SK-N-SH treated with all-trans-retinoic acid at 6 μM for 48 hours (cell line): ENCODE results near the gene ALK.

ENCODE experiments used
- ATAC-seq: fragments of 200-7000 bp; cut with Tn5 transposase; 3 replicates; pipeline ENCODE4 v1.9.1; 2020; ENCODE audit warnings: mild to moderate bottlenecking, moderate library complexity
- ARNTL ChIP-seq: fragments of 450-650 bp; formaldehyde crosslinking; IDR thresholded peaks from 2 replicates; pipeline ENCODE4 v1.5.0; 2020; ENCODE audit warnings: low read depth, mild to moderate bottlenecking, moderate library complexity, borderline replicate concordance
- BACH2 ChIP-seq: fragments of 250-450 bp; sonication (Bioruptor Pico); IDR thresholded peaks from 2 replicates; pipeline ENCODE4 v1.9.0; 2021; ENCODE audit warnings: mild to moderate bottlenecking, borderline replicate concordance
- CSDC2 ChIP-seq: fragments of 250-450 bp; sonication (Bioruptor Pico); IDR thresholded peaks from 2 replicates; pipeline ENCODE4 v1.5.0; 2020; ENCODE audit warnings: mild to moderate bottlenecking, moderate library complexity
- ESRRG ChIP-seq: fragments of 250-450 bp; sonication (Bioruptor Pico); IDR thresholded peaks from 2 replicates; pipeline ENCODE4 v1.6.1; 2021; ENCODE audit warnings: mild to moderate bottlenecking
- GLIS3 ChIP-seq: fragments of 250-450 bp; sonication (Bioruptor Pico); IDR thresholded peaks from 2 replicates; pipeline ENCODE4 v1.5.0; 2020; ENCODE audit warnings: mild to moderate bottlenecking, moderate library complexity
- ISL1 ChIP-seq: fragments of 250-450 bp; sonication (Bioruptor Pico); IDR thresholded peaks from 2 replicates; pipeline ENCODE4 v2.1.2; 2022; ENCODE audit warnings: mild to moderate bottlenecking, moderate library complexity
- OSR1 ChIP-seq: fragments of 250-450 bp; sonication (Bioruptor Pico); IDR thresholded peaks from 2 replicates; pipeline ENCODE4 v1.8.0; 2022; ENCODE audit warnings: moderate library complexity, mild to moderate bottlenecking, inconsistent platforms
- PPARA ChIP-seq: fragments of 250-450 bp; sonication (Bioruptor Pico); IDR thresholded peaks from 2 replicates; pipeline ENCODE4 v1.5.0; 2020; ENCODE audit warnings: mild to moderate bottlenecking, borderline replicate concordance
- RARB ChIP-seq: fragments of 250-450 bp; sonication (Bioruptor Pico); IDR thresholded peaks from 2 replicates; pipeline ENCODE4 v1.8.0; 2021; ENCODE audit warnings: mild to moderate bottlenecking, moderate library complexity
- SNAI2 ChIP-seq: fragments of 250-450 bp; sonication (Bioruptor Pico); IDR thresholded peaks from 2 replicates; pipeline ENCODE4 v1.5.0; 2020; ENCODE audit warnings: mild to moderate bottlenecking, moderate library complexity
- TCF4 ChIP-seq: fragments of 250-450 bp; sonication (Bioruptor Pico); IDR thresholded peaks from 2 replicates; pipeline ENCODE4 v1.8.0; 2021; ENCODE audit warnings: mild to moderate bottlenecking, moderate library complexity, borderline replicate concordance
- TOX ChIP-seq: fragments of 250-450 bp; sonication (Bioruptor Pico); IDR thresholded peaks from 2 replicates; pipeline ENCODE4 v1.8.0; 2021; ENCODE audit warnings: mild to moderate bottlenecking, moderate library complexity, borderline replicate concordance
- ZC3H10 ChIP-seq: fragments of 250-450 bp; sonication (Bioruptor Pico); IDR thresholded peaks from 2 replicates; pipeline ENCODE4 v1.5.1; 2021; ENCODE audit warnings: mild to moderate bottlenecking, moderate library complexity
- ZFP3 ChIP-seq: fragments of 250-450 bp; sonication (Bioruptor Pico); IDR thresholded peaks from 2 replicates; pipeline ENCODE4 v1.5.0; 2020; ENCODE audit warnings: mild to moderate bottlenecking, moderate library complexity
- ZFP30 ChIP-seq: fragments of 450-650 bp; formaldehyde crosslinking; IDR thresholded peaks from 2 replicates; pipeline ENCODE4 v1.5.0; 2022; ENCODE audit warnings: mild to moderate bottlenecking, moderate library complexity
- ZNF565 ChIP-seq: fragments of 450-650 bp; formaldehyde crosslinking; conservative IDR thresholded peaks from 2 replicates; pipeline ENCODE4 v1.5.0; 2020; ENCODE audit warnings: low read depth, mild to moderate bottlenecking, moderate library complexity
- ZNF8 ChIP-seq: fragments of 450-650 bp; formaldehyde crosslinking; IDR thresholded peaks from 2 replicates; pipeline ENCODE4 v1.5.0; 2020; ENCODE audit warnings: mild to moderate bottlenecking, moderate library complexity
- TF ChIP-seq, protein P1 (sequence below): fragments of 250-450 bp; sonication (Bioruptor Pico); IDR thresholded peaks from 2 replicates; pipeline ENCODE4 v1.5.1; 2021; ENCODE audit warnings: mild to moderate bottlenecking, moderate library complexity
- TF ChIP-seq, protein P2 (sequence below): fragments of 250-450 bp; sonication (Bioruptor Pico); IDR thresholded peaks from 2 replicates; pipeline ENCODE4 v1.5.1; 2020; ENCODE audit warnings: low read depth, mild to moderate bottlenecking, moderate library complexity
- TF ChIP-seq, protein P3 (sequence below): fragments of 250-450 bp; sonication (Bioruptor Pico); IDR thresholded peaks from 2 replicates; pipeline ENCODE4 v1.8.0; 2021; ENCODE audit warnings: low read depth, mild to moderate bottlenecking, moderate library complexity, borderline replicate concordance
- TF ChIP-seq, protein P4 (sequence below): fragments of 250-450 bp; sonication (Bioruptor Pico); IDR thresholded peaks from 2 replicates; pipeline ENCODE4 v1.5.0; 2020; ENCODE audit warnings: mild to moderate bottlenecking, moderate library complexity

Gene ALK

DNA sequence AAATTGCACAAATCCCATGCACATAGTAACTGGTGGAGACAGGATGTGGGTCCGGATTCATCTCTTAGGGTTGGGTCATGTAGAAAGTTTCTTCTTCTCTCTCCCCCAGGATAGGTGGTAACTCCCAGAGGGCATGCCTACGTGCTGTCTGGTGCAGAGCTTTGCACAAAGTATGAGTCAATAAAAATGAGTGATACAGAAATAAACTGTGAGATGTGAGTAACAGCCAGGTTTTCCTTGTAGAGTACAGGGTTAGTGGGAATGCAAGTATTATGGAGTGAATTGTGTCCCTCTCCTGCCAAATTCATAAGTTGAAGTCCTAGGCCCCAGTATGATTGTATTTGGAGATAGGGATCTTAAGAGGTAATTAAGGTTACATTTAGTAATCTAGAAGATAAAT lies 289.4 kb downstream of the ALK start (continued):
- TF ChIP-seq, protein P1, sequence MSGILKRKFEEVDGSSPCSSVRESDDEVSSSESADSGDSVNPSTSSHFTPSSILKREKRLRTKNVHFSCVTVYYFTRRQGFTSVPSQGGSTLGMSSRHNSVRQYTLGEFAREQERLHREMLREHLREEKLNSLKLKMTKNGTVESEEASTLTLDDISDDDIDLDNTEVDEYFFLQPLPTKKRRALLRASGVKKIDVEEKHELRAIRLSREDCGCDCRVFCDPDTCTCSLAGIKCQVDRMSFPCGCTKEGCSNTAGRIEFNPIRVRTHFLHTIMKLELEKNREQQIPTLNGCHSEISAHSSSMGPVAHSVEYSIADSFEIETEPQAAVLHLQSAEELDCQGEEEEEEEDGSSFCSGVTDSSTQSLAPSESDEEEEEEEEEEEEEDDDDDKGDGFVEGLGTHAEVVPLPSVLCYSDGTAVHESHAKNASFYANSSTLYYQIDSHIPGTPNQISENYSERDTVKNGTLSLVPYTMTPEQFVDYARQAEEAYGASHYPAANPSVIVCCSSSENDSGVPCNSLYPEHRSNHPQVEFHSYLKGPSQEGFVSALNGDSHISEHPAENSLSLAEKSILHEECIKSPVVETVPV (CRISPR knock-in tag): no peak
- no peak for TF ChIP-seq OSR1
- TF ChIP-seq SNAI2 (CRISPR knock-in tag): no peak
- TF ChIP-seq ZFP30: no peak
- TF ChIP-seq, protein P2, sequence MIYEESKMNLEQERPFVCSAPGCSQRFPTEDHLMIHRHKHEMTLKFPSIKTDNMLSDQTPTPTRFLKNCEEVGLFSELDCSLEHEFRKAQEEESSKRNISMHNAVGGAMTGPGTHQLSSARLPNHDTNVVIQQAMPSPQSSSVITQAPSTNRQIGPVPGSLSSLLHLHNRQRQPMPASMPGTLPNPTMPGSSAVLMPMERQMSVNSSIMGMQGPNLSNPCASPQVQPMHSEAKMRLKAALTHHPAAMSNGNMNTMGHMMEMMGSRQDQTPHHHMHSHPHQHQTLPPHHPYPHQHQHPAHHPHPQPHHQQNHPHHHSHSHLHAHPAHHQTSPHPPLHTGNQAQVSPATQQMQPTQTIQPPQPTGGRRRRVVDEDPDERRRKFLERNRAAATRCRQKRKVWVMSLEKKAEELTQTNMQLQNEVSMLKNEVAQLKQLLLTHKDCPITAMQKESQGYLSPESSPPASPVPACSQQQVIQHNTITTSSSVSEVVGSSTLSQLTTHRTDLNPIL (CRISPR knock-in tag): no peak
- no peak for TF ChIP-seq BACH2 (CRISPR knock-in tag)
- no peak for TF ChIP-seq TCF4
- no peak for TF ChIP-seq ISL1
- no peak for TF ChIP-seq ZFP3 (CRISPR knock-in tag)
- TF ChIP-seq ARNTL (CRISPR knock-in tag): no peak
- TF ChIP-seq TOX: no peak
- no peak for TF ChIP-seq ZNF565 (CRISPR knock-in tag)

DNA sequence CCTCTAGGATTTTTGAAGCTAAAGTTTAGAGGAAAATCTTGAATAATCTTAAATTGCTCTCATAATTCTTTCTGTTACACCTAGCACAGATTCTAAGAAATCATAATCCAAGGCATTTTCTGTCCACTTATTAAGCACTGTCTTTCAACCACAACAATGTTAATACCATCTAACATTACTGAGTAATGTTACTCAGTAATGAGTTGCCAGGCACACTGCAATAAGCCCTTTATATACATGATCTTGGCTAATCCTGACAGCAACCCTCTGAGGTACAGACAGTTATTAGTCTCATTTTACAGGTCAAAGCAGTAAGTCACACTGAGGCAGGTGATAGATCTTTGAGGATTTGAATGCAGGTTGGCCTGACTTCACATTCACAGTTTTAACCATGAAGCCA lies 291.9 kb downstream of the ALK start:
- ATAC-seq: no peak
- TF ChIP-seq TOX: no peak
- TF ChIP-seq, protein P1 (CRISPR knock-in tag): no peak
- TF ChIP-seq, protein P3, sequence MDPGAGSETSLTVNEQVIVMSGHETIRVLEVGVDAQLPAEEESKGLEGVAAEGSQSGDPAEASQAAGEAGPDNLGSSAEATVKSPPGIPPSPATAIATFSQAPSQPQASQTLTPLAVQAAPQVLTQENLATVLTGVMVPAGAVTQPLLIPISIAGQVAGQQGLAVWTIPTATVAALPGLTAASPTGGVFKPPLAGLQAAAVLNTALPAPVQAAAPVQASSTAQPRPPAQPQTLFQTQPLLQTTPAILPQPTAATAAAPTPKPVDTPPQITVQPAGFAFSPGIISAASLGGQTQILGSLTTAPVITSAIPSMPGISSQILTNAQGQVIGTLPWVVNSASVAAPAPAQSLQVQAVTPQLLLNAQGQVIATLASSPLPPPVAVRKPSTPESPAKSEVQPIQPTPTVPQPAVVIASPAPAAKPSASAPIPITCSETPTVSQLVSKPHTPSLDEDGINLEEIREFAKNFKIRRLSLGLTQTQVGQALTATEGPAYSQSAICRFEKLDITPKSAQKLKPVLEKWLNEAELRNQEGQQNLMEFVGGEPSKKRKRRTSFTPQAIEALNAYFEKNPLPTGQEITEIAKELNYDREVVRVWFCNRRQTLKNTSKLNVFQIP: no peak
- TF ChIP-seq ZC3H10 (CRISPR knock-in tag): no peak
- TF ChIP-seq RARB (CRISPR knock-in tag): no peak
- TF ChIP-seq PPARA (CRISPR knock-in tag): no peak
- no peak for TF ChIP-seq ARNTL (CRISPR knock-in tag)
- TF ChIP-seq ESRRG (CRISPR knock-in tag): no peak
- no peak for TF ChIP-seq BACH2 (CRISPR knock-in tag)
- TF ChIP-seq, protein P2 (CRISPR knock-in tag): no peak
- no peak for TF ChIP-seq ZNF8 (CRISPR knock-in tag)
- TF ChIP-seq GLIS3: no peak
- TF ChIP-seq, protein P4, sequence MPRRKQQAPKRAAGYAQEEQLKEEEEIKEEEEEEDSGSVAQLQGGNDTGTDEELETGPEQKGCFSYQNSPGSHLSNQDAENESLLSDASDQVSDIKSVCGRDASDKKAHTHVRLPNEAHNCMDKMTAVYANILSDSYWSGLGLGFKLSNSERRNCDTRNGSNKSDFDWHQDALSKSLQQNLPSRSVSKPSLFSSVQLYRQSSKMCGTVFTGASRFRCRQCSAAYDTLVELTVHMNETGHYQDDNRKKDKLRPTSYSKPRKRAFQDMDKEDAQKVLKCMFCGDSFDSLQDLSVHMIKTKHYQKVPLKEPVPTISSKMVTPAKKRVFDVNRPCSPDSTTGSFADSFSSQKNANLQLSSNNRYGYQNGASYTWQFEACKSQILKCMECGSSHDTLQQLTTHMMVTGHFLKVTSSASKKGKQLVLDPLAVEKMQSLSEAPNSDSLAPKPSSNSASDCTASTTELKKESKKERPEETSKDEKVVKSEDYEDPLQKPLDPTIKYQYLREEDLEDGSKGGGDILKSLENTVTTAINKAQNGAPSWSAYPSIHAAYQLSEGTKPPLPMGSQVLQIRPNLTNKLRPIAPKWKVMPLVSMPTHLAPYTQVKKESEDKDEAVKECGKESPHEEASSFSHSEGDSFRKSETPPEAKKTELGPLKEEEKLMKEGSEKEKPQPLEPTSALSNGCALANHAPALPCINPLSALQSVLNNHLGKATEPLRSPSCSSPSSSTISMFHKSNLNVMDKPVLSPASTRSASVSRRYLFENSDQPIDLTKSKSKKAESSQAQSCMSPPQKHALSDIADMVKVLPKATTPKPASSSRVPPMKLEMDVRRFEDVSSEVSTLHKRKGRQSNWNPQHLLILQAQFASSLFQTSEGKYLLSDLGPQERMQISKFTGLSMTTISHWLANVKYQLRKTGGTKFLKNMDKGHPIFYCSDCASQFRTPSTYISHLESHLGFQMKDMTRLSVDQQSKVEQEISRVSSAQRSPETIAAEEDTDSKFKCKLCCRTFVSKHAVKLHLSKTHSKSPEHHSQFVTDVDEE (CRISPR knock-in tag): no peak

DNA sequence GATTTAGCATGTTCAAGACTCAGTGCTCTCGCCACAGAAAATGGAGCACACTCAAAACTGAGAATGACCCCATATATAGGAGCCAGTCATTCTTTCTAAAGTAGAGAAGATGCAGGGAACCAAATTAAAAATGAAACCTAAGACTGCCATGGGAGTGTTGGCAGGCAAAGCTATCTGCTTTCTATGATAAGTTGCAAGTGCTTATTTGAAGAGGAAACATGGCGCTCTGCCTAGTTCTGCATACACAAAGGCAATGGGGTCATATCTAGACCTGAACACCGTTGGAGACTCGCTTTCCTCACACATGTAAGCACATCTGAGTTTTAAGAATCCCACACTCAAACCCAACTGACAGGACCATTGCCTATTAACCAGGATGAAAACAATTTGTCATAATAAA lies 292.5 kb downstream of the ALK start:
- ATAC-seq: no peak
- no peak for TF ChIP-seq RARB (CRISPR knock-in tag)
- TF ChIP-seq TOX: no peak
- TF ChIP-seq ZFP30: no peak
- no peak for TF ChIP-seq CSDC2 (CRISPR knock-in tag)
- TF ChIP-seq, protein P2 (CRISPR knock-in tag): no peak
- TF ChIP-seq OSR1: no peak
- TF ChIP-seq, protein P3: no peak
- TF ChIP-seq ZFP3 (CRISPR knock-in tag): no peak
- TF ChIP-seq ARNTL (CRISPR knock-in tag): no peak
- TF ChIP-seq, protein P1 (CRISPR knock-in tag): no peak
- no peak for TF ChIP-seq ZNF565 (CRISPR knock-in tag)
- TF ChIP-seq SNAI2 (CRISPR knock-in tag): no peak
- TF ChIP-seq PPARA (CRISPR knock-in tag): no peak
